GM18951 (cell line): ENCODE results near the gene MRPS27.

ENCODE experiments used
- POLR2A ChIP-seq: IDR thresholded peaks from 4 replicates; pipeline ENCODE4 v1.6.1; 2011; ENCODE audit warnings: mild to moderate bottlenecking; ENCODE audit not compliant: insufficient read length, insufficient read depth; ENCODE audit errors: extremely low read depth
- in situ Hi-C: fragments of 300-500 bp; cut with MboI; formaldehyde crosslinking; loops from one replicate; pipeline ENCODE4 v1.12.0; 2022; ENCODE audit warnings: low sequenced_read_pairs, mixed read lengths, inconsistent platforms; ENCODE audit not compliant: unreplicated experiment

Gene MRPS27

GRCh38 chr5:72280581-72281069, 39.4 kb downstream of the MRPS27 start:
- in situ Hi-C loops, result no loop called here
- no peak for TF ChIP-seq POLR2A

GRCh38 chr5:72276219-72276752, 43.8 kb downstream of the MRPS27 start:
- in situ Hi-C loops, result no loop called here
- TF ChIP-seq POLR2A, result no peak

GRCh38 chr5:72273547-72273946, 46.5 kb downstream of the MRPS27 start:
- in situ Hi-C loops, result no loop called here
- TF ChIP-seq POLR2A, result no peak

GRCh38 chr5:72272398-72272797, 47.6 kb downstream of the MRPS27 start:
- no peak for TF ChIP-seq POLR2A

GRCh38 chr5:72271702-72272101, 48.3 kb downstream of the MRPS27 start:
- TF ChIP-seq POLR2A, result no peak
- in situ Hi-C loops, result no loop called here

More at GRCh38 chr5:72272398-72272797, 47.6 kb downstream of the MRPS27 start:
- in situ Hi-C loops, result no loop called here

DNA sequence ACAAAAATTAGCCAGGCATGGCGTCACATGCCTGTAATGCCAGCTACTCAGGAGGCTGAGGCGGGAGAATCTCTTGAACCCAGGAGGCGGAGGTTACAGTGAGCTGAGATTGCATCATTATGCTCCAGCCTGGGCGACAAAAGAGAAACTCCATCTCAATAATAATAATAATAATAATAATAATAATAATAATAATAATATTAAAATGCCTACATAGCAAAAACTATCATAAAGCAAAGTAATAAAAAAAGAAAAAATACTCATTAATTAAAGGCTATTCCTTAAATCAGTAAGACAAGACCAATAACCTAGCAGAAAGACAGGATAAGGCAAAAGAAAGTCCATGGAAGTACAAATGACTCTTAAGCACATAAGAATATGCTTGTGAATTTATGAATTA, 50.0 kb downstream of the MRPS27 start:
- in situ Hi-C loops, result no loop called here
- no peak for TF ChIP-seq POLR2A

- no peak for TF ChIP-seq POLR2A
- in situ Hi-C loops, result no loop called here
Measured at GRCh38 chr5:72269411-72269780, 50.6 kb downstream of the MRPS27 start.

- TF ChIP-seq POLR2A, result no peak
- in situ Hi-C loops, result no loop called here
Measured at GRCh38 chr5:72268753-72269410, 51.2 kb downstream of the MRPS27 start.

- no peak for TF ChIP-seq POLR2A
- in situ Hi-C loops, result no loop called here
Measured at GRCh38 chr5:72268260-72268659, 51.8 kb downstream of the MRPS27 start.

- TF ChIP-seq POLR2A, result no peak
- in situ Hi-C loops, result no loop called here
Measured at GRCh38 chr5:72267685-72268084, 52.4 kb downstream of the MRPS27 start.

DNA sequence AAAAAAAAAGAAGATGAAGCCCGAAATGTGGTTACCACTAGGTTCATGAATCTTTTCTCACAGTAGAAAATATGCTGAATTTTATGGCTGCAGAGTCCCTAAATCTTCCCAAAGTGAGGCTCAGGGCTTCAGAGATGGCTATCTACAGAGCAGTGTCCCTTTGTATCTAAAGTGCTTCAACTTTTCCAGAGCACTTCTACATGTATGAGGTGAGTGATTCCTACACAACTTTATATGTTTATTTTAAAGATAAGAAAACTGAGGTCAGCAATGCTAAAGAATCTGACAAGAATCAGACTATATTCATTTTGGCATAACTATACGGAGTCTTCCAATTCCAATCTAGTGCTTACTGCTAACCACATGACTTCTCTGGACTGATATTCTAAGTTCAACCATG, 53.2 kb downstream of the MRPS27 start:
- TF ChIP-seq POLR2A, result no peak
- in situ Hi-C loops, result no loop called here

DNA sequence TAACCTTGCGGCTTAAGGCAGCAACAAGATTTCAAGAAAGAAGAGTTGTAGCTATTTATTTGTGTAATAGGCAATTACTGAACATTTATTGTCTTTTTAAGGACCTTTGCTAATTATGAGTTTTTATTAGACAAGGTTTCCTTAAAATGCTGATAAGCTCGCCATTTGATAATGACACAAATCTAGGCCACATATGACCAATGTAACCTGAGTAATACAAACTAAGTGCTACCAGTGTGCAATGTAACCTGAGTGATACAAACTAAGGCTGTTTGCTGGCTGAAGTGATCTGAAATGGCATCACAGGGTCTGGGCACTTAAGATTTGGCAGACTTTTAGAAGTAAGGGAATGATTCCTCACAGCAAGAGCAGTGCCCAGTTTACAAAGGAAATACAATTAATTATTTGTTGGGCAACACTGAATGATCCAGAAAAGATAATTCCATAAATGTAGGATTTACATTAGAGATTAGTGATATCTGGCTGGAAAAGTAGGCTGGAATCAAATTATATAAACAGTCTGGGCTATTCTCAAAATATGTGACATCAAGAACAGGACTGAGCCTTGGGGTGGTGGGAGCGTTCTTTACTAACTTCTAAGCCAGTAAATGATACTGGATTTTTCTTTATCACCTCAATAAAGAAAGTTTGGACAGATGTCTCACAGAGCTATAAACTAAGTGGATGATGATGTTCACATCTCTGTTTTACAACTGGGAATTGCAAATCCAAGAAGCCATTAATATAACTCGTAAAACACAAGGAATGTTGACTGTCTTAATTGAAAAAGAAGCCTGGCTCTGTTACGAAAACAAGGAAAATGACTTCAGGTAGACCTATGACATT, 54.8 kb downstream of the MRPS27 start:
- in situ Hi-C loops, result no loop called here
- no peak for TF ChIP-seq POLR2A

- in situ Hi-C loops, result no loop called here
- no peak for TF ChIP-seq POLR2A
Measured at GRCh38 chr5:72256536-72256935, 63.5 kb downstream of the MRPS27 start.

DNA sequence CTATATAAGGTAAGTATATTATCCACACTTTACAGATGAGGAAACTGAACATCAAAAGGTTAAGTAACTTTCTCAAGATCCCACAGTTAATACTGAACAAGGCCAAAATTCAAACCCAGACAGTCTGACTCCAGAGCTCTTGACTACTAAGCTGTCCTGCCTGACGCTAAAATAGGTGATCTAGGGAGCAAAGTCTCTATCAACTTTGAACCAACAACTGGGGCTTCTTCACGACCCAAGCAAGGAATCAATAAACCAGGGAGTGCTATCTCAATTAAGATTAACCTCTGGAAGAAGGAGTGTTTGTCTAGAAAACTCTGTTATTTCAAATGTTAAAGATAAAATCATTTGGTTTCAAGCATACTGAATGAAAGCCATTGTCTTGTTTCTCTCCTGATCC, 64.4 kb downstream of the MRPS27 start:
- in situ Hi-C loops, result no loop called here
- TF ChIP-seq POLR2A, result no peak
